Measurements from ENCODE around the gene RNGTT.
"Not testable (repeated sequence)": the region's sequence is repeated elsewhere in the genome, so short reads cannot be mapped to it uniquely, and the experiment has no call there.

- TF ChIP-seq POLR2AphosphoS5, POLR2A (IDR thresholded peaks at IDR 0.05): not testable (repeated sequence)
- TF ChIP-seq, protein P1, sequence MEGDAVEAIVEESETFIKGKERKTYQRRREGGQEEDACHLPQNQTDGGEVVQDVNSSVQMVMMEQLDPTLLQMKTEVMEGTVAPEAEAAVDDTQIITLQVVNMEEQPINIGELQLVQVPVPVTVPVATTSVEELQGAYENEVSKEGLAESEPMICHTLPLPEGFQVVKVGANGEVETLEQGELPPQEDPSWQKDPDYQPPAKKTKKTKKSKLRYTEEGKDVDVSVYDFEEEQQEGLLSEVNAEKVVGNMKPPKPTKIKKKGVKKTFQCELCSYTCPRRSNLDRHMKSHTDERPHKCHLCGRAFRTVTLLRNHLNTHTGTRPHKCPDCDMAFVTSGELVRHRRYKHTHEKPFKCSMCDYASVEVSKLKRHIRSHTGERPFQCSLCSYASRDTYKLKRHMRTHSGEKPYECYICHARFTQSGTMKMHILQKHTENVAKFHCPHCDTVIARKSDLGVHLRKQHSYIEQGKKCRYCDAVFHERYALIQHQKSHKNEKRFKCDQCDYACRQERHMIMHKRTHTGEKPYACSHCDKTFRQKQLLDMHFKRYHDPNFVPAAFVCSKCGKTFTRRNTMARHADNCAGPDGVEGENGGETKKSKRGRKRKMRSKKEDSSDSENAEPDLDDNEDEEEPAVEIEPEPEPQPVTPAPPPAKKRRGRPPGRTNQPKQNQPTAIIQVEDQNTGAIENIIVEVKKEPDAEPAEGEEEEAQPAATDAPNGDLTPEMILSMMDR (IDR thresholded peaks at IDR 0.05), result not testable (repeated sequence)
Observed at GRCh38 chr6:88969255-88969654, 5.8 kb upstream of the RNGTT start.
